Measurements from ENCODE around the gene TNFRSF8.

The TNFRSF8 gene

GRCh38 chr1:12083766-12084165 is 20.7 kb downstream of the TNFRSF8 start:
- in situ Hi-C loops (cut with MboI; ENCODE audit: low sequenced_read_pairs), result no loop called here

GRCh38 chr1:12085643-12086260 is 22.6 kb downstream of the TNFRSF8 start:
- in situ Hi-C loops (cut with MboI; ENCODE audit: low sequenced_read_pairs), result no loop called here

- in situ Hi-C loops (cut with MboI; ENCODE audit: low sequenced_read_pairs), result no loop called here
Observed at GRCh38 chr1:12087797-12088314, 24.8 kb downstream of the TNFRSF8 start.

DNA sequence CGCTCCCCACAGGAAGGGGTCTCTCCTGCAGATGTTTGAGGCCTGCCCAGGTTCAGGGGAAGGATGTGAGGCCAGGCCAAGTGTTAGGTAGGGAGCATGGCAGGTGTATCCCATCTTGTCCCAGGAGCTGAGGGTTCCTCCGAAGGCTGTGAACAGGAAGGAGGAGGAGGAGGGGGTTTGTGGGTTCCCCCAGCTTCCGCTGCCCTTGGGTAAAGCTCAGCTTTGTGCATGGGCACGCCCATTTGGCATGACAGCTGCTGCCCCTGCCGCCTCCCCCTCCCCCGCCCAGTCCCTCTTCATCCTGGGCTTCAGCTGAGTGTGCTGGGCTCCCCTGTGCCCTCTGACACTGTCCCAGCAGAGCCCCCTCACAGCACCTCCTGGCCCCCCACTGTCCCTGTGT is 25.5 kb downstream of the TNFRSF8 start:
- in situ Hi-C loops (cut with MboI; ENCODE audit: low sequenced_read_pairs), result no loop called here

DNA sequence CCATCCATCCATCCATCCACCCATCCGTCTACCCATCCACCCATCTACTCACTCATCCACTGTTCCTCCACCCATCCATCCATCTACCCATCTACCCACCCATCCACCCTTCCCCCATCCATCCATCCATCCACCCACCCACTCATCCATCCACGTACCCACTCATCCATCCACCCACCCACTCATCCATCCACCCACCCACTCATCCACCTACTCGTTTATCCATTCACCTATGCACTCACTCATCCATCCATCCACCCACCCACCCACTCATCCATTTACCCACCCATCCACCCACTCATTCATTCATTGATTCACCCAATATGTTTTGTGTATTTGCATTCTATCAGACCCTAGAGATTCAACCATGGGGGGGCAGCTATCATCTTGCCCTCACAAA is 27.2 kb downstream of the TNFRSF8 start:
- in situ Hi-C loops (cut with MboI; ENCODE audit: low sequenced_read_pairs), result no loop called here

GRCh38 chr1:12091191-12091590 is 28.1 kb downstream of the TNFRSF8 start:
- in situ Hi-C loops (cut with MboI; ENCODE audit: low sequenced_read_pairs), result no loop called here

- in situ Hi-C loops (cut with MboI; ENCODE audit: low sequenced_read_pairs), result no loop called here
Observed at GRCh38 chr1:12094180-12094579, 31.1 kb downstream of the TNFRSF8 start.

DNA sequence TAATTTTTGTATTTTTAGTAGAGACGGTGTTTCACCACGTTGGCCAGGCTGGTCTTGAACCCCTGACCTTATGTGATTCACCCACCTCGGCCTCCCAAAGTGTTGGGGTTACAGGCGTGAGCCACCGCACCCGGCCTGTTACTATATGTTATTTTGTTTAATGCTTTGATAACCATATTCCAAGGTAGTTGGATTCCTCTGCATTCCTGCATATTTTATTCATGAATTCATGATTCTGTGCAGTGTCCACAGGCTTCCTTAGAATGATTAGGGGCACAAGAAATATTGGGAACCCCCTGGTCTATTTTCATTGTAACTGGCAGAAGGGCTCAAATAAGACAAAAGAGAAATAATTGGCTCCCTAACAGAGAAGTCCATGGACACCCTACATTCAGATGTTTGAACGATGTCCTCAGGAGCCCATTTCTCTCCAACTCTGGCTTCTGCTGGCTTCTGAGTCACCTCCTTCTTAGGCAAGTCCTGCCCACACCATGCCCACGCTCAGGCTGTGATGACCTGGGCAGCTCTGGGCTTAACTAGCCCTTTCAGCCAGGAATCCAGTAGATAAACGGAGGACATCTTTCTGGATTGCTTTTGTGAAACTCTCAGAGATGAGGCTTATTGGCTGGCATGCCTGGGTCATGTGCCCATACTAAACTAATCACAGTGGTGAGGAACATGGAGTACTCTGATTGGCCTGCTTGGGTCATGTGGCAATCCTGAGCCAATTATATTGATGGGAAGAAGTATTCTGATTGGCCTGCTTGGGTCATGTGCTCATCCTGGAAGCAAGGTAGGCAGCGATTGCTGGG is 32.6 kb downstream of the TNFRSF8 start:
- in situ Hi-C loops (cut with MboI; ENCODE audit: low sequenced_read_pairs), result no loop called here

DNA sequence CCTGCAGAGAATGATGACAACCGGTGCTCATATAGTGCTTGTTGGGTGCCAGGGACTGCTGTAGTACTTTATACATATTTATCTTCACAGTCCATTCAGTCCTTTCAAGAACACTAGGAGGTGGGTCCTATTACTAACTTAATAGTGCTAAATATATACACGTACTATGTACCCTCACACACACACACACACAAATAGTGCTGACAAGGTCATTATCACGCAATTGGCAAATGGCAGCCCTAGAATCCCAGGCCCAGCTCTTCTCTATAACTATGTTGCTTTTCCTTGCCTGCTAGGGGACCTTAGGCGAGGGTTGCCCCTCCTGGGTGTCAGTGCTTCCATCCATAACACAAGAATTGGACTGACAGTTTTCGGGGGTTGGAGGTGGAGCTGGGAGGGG is 33.5 kb downstream of the TNFRSF8 start:
- in situ Hi-C loops (cut with MboI; ENCODE audit: low sequenced_read_pairs), result no loop called here

DNA sequence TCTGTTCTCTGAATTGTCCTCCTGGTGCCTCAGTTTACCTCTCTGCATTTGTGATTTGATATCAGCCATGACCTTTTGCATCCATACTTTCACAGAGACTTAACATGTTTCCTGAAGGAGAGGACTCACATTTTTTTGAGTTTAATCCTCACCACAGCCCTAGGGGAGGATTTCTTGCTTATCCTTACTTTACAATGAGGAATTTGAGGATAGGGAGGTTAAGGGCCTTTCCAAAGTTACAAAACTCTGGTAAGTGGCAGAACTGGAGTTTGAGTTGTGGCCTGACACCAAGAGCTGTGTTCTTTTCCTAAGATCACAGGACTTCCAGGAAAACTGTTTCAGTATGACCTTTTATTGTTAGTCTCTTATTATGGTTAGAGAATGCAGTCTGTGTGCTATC is 34.2 kb downstream of the TNFRSF8 start:
- in situ Hi-C loops (cut with MboI; ENCODE audit: low sequenced_read_pairs), result no loop called here

DNA sequence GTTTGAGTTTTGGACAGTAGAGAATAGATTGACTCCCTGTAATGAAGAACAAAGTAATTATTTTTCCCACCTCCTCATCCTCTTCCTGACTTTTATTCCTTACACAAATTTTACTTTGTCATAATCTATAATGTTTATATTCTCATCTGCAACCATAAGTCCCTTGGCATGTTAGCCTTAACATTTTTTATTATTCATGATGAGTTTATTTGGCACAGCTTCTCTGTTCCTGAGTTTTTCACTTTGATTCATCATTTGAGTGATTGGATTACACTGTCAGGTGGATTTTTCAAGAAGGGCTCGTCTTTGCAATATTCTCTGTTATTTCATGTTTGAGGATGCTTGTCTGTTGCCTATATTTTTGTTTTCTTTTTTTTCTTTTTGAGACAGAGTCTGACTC is 35.7 kb downstream of the TNFRSF8 start:
- in situ Hi-C loops (cut with MboI; ENCODE audit: low sequenced_read_pairs), result no loop called here

- in situ Hi-C loops (cut with MboI; ENCODE audit: low sequenced_read_pairs), result loop anchor here (25.0 kb wide), 1 partner anchor 563 kb away; no protein-coding TSS in a partner anchor
Observed at GRCh38 chr1:12099610-12100009, 36.5 kb downstream of the TNFRSF8 start.

GRCh38 chr1:12100071-12100470 is 37.0 kb downstream of the TNFRSF8 start:
- in situ Hi-C loops (cut with MboI; ENCODE audit: low sequenced_read_pairs), result loop anchor here (25.0 kb wide), 1 partner anchor 562 kb away; no protein-coding TSS in a partner anchor

- in situ Hi-C loops (cut with MboI; ENCODE audit: low sequenced_read_pairs), result loop anchor here (25.0 kb wide), 1 partner anchor 561 kb away; no protein-coding TSS in a partner anchor
Observed at GRCh38 chr1:12101120-12101519, 38.0 kb downstream of the TNFRSF8 start.

DNA sequence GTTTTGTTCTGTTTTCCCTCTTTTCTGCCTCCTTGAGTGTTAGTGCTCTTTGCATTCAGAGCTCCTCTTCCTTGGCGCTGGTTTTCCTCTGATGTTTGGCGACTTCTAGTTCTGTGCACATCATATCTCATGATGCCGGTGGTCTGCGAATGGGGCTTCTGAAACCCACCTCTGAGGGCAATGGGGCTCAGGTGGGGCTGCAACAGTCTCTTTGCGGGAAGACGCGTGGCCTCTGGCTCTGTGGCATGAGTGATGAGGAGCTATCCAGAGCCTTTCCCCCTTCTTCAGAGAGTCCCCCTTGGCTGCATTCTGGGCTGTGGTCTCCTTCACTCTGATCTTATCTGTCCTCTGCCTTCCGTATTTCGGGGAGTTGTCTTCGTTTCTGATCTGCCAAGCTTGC is 39.0 kb downstream of the TNFRSF8 start:
- in situ Hi-C loops (cut with MboI; ENCODE audit: low sequenced_read_pairs), result loop anchor here (25.0 kb wide), 1 partner anchor 560 kb away; no protein-coding TSS in a partner anchor

DNA sequence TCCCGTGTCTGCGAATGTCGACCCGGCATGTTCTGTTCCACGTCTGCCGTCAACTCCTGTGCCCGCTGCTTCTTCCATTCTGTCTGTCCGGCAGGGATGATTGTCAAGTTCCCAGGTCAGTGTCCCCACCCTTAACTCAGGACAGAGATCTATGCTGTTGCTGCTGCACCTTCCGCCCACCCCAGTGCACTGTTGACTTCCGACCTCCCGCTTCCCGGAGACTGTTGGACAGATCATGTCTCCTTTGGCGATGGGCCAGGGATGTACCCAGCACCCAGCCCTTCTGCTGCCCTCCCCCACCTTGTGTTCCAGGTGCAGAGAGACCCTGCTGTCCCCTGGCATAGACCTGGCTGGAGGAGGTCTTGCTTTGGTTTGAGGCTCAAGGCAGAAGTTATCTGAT is 41.3 kb downstream of the TNFRSF8 start:
- in situ Hi-C loops (cut with MboI; ENCODE audit: low sequenced_read_pairs), result loop anchor here (25.0 kb wide), 1 partner anchor 558 kb away; no protein-coding TSS in a partner anchor

GRCh38 chr1:12106153-12106552 is 43.0 kb downstream of the TNFRSF8 start:
- in situ Hi-C loops (cut with MboI; ENCODE audit: low sequenced_read_pairs), result loop anchor here (25.0 kb wide), 1 partner anchor 556 kb away; no protein-coding TSS in a partner anchor

DNA sequence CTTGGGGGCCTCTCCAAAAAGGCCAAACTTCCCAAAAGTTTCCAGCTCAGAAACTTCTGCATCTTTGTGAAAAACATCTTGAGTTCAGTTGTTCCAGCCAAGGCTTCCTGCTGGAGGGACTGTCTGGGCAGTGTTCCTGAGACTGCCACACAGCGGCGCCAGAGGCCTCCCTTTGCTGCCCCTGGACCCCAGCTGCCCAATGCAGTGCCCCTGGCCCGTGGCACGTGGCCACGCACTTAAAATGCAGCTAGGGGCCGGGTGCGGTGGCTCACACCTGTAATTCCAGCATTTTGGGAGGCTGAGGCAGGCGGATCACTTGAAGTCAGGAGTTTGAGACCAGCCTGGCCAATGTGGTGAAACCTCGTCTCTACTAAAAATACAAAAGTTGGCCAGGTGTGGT is 43.8 kb downstream of the TNFRSF8 start:
- in situ Hi-C loops (cut with MboI; ENCODE audit: low sequenced_read_pairs), result loop anchor here (25.0 kb wide), 1 partner anchor 555 kb away; no protein-coding TSS in a partner anchor

DNA sequence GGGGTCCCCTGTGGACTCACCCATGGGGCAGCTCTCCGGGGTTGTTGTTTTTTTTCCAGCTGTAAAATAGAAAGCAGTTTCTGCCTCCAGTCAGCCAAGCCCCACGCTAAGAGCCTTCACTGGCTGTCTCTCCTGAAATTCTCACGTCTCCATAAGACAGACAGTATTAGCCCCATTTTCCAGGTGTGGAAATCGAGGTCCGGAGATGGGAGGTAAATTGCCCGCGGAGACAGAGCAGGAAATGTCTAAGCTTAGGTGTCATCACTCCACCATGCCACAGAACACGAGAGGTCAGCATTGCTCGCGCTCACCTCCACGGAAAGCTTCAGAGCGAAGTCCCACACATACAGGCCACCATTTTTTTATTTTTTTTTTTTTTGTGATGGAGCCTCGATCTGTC is 44.6 kb downstream of the TNFRSF8 start:
- in situ Hi-C loops (cut with MboI; ENCODE audit: low sequenced_read_pairs), result loop anchor here (25.0 kb wide), 1 partner anchor 555 kb away; no protein-coding TSS in a partner anchor

DNA sequence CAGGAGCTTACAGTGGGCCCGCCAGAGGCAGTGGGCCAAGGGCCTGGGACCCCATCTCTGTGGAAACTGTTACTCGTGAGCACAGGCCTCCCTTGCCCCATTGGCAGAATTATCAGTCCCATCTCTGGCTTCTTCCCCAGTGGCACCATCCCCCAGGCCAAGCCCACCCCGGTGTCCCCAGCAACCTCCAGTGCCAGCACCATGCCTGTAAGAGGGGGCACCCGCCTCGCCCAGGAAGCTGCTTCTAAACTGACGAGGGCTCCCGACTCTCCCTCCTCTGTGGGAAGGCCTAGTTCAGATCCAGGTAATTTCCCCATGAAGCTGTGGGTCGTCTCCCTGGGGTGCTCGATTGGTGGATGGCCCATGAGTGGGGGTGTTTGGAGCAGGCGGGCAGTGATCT is 46.8 kb downstream of the TNFRSF8 start:
- in situ Hi-C loops (cut with MboI; ENCODE audit: low sequenced_read_pairs), result loop anchor here (25.0 kb wide), 1 partner anchor 552 kb away; no protein-coding TSS in a partner anchor

- in situ Hi-C loops (cut with MboI; ENCODE audit: low sequenced_read_pairs), result loop anchor here (25.0 kb wide), 1 partner anchor 551 kb away; no protein-coding TSS in a partner anchor
Observed at GRCh38 chr1:12111741-12112140, 48.6 kb downstream of the TNFRSF8 start.
